GM12878 (cell line): ENCODE data around the gene IRF1. TPM values are rescaled to one million over a fixed set of nuclear protein-coding genes. Genes with fewer than 3 reads are reported as not detected.

Experiments
- ATAC-seq: fragments of 200-7000 bp; cut with Tn5 transposase; 3 replicates; pipeline ENCODE4 v1.9.1; 2020; ENCODE audit warnings: mild to moderate bottlenecking, moderate library complexity
- BruUV-seq: library from RNA; stranded (reverse); fragments of 400-500 nt; replicated peaks from 2 replicates; lab custom pipeline; 2021; lab: Mats Ljungman, UMichigan
- CTCF ChIA-PET: fragments of 300-600 bp; sonication (Branson Sonifier 250); formaldehyde crosslinking; extraction: SDS; loops from one replicate; lab custom pipeline; 2021; ENCODE audit warnings: inconsistent platforms; lab: Yijun Ruan, JAX
- POLR2A ChIA-PET: fragments of 350-600 bp; formaldehyde crosslinking; extraction: SDS; loops from one replicate; lab custom pipeline; 2021; ENCODE audit warnings: inconsistent platforms; lab: Charles Lee
- RAD21 ChIA-PET: fragments of 300-600 bp; sonication (Branson Sonifier 250); formaldehyde crosslinking; loops from one replicate; lab custom pipeline; 2023; ENCODE audit warnings: antibody characterized with exemption; ENCODE audit not compliant: unreplicated experiment; lab: Charles Lee
- SMC1A ChIA-PET: fragments of 300-600 bp; sonication (Branson Sonifier 250); formaldehyde crosslinking; loops from one replicate; lab custom pipeline; 2023; ENCODE audit not compliant: unreplicated experiment, uncharacterized antibody; lab: Charles Lee
- DNase-seq: peaks from one replicate; pipeline ENCODE4 v3.0.0-alpha.2; 2011; ENCODE audit warnings: low read depth, low spot score
- FAIRE-seq: peaks from 3 replicates; lab custom pipeline; 2011; peaks lifted over from hg19 to GRCh38; lab: Jason Lieb, UNC
- H2AFZ ChIP-seq: 2 replicates; pipeline ENCODE4 v1.6.0; 2011; ENCODE audit warnings: low read depth, low read length, control low read depth; ENCODE audit not compliant: control insufficient read depth
- H3K27ac ChIP-seq: 2 replicates; pipeline ENCODE4 v1.5.1; 2011; ENCODE audit warnings: control low read depth; ENCODE audit not compliant: control insufficient read depth, insufficient read depth
- H3K27me3 ChIP-seq, 2 experiments: replicated peaks in 1 of 2; 2 replicates each; pipeline versions ENCODE4 v1.6.0 to v1.6.1; 2011; ENCODE audit warnings: low read length in 1 of 2; ENCODE audit not compliant: control insufficient read depth in 2 of 2, insufficient read depth in 2 of 2
- H3K36me3 ChIP-seq, 2 experiments: 2 replicates each; pipeline ENCODE4 v1.5.1; 2011; ENCODE audit warnings: low read length in 1 of 2; ENCODE audit not compliant: control insufficient read depth in 2 of 2, insufficient read depth in 2 of 2
- H3K4me1 ChIP-seq: 2 replicates; pipeline ENCODE4 v1.6.1; 2011; ENCODE audit warnings: mild to moderate bottlenecking, low read length, moderate library complexity, mixed read lengths; ENCODE audit not compliant: control insufficient read depth, insufficient read depth
- H3K4me2 ChIP-seq: 2 replicates; pipeline ENCODE4 v1.6.0; 2011; ENCODE audit warnings: control low read depth; ENCODE audit not compliant: control insufficient read depth, insufficient read depth
- H3K4me3 ChIP-seq: fragments of 200-600 bp; sonication (generic); 2 replicates; pipeline ENCODE4 v1.5.1; 2016
- H3K79me2 ChIP-seq: 2 replicates; pipeline ENCODE4 v1.6.0; 2011; ENCODE audit warnings: low read length; ENCODE audit not compliant: control insufficient read depth, insufficient read depth
- H3K9ac ChIP-seq: 2 replicates; pipeline ENCODE4 v1.8.0; 2011; ENCODE audit warnings: low read length, control low read depth, mixed read lengths; ENCODE audit not compliant: control insufficient read depth, insufficient read depth
- H3K9me3 ChIP-seq: replicated peaks from 3 replicates; pipeline ENCODE4 v1.5.1; 2011; ENCODE audit warnings: mild to moderate bottlenecking, low read length; ENCODE audit not compliant: control insufficient read depth, insufficient read depth
- H4K20me1 ChIP-seq: 2 replicates; pipeline ENCODE4 v1.6.0; 2011; ENCODE audit not compliant: control insufficient read depth, insufficient read depth
- BHLHE40 ChIP-seq, 2 experiments: fragments of 450-650 bp in 1 of 2; IDR thresholded peaks; 2 replicates each; pipeline ENCODE4 v1.6.1; 2011 to 2017; ENCODE audit warnings: low read depth in 2 of 2, borderline replicate concordance in 1 of 2, improper control_type of control experiment in 1 of 2, low read length in 1 of 2, mild to moderate bottlenecking in 1 of 2
- EED ChIP-seq: sonication (generic); IDR thresholded peaks from 2 replicates; pipeline ENCODE4 v1.6.1; 2016; ENCODE audit warnings: antibody characterized with exemption, low read depth
- KDM1A ChIP-seq: fragments of 200-600 bp; sonication (generic); IDR thresholded peaks from 2 replicates; pipeline ENCODE4 v1.6.1; 2016; ENCODE audit warnings: borderline replicate concordance
- NRF1 ChIP-seq: conservative IDR thresholded peaks from 2 replicates; pipeline ENCODE4 v1.6.1; 2011; ENCODE audit warnings: mild to moderate bottlenecking, low read depth, low read length, improper control_type of control experiment
- POLR2AphosphoS5 ChIP-seq: IDR thresholded peaks from 2 replicates; pipeline ENCODE4 v1.6.1; 2011; ENCODE audit warnings: mild to moderate bottlenecking, low read length, inconsistent platforms
- SIX5 ChIP-seq: IDR thresholded peaks from 2 replicates; pipeline ENCODE4 v1.6.1; 2011; ENCODE audit warnings: mild to moderate bottlenecking, low read depth, low read length, moderate library complexity; ENCODE audit not compliant: severe bottlenecking
- WGBS: methylation state at CpG from one replicate; pipeline ENCODE4 v1.1.6; 2016; ENCODE audit warnings: low lambda C conversion rate; ENCODE audit not compliant: insufficient replicate concordance, insufficient coverage; ENCODE audit errors: missing lambda C conversion rate; 5-methylcytosine and 5-hydroxymethylcytosine counted together
- in situ Hi-C: fragments of 300-500 bp; cut with MboI; formaldehyde crosslinking; loops from 9 replicates; pipeline ENCODE4 v1.14.3; 2018; ENCODE audit warnings: mixed read lengths
- intact Hi-C: fragments of 100-400 bp; cut with micrococcal nuclease; formaldehyde crosslinking; loops from one replicate; pipeline ENCODE4 v1.14.2; 2022; ENCODE audit not compliant: unreplicated experiment
- polyA plus RNA-seq, 11 experiments: library from polyadenylated mRNA; depleted of rRNA in 4 of 11; unstranded in 6 of 11; stranded (reverse) in 5 of 11; fragments of >200 nt; fragmentation: Nextera tagmentation in 4 of 11; fragmentation: Illumina TruSeq in 1 of 11; extraction: Ambion mirVana in 4 of 11; extraction: Trizol in 1 of 11; gene quantifications; 1 replicate in 1 of 11; 2 replicates in 10 of 11; pipeline versions ENCODE4 v1.2.1 to v1.2.3, GENCODE V29; 2011 to 2016; ENCODE audit warnings: inconsistent platforms in 2 of 11, missing spikeins in 2 of 11, low read depth in 1 of 11
- total RNA-seq, 4 experiments: library from RNA; depleted of rRNA in 3 of 4; stranded (reverse); fragments of >200 nt in 3 of 4; fragmentation: Illumina TruSeq in 1 of 4; extraction: Trizol in 1 of 4; gene quantifications; 2 replicates each; pipeline versions ENCODE4 v1.2.1 to v1.2.3, GENCODE V29; 2013 to 2021
- TF ChIP-seq, protein P1 (sequence below): IDR thresholded peaks from 2 replicates; pipeline ENCODE4 v1.6.1; 2012; ENCODE audit warnings: mild to moderate bottlenecking, low read depth, low read length

Gene IRF1
- total and polyA plus RNA-seq, 10 of the 15 experiments (the other 5 are each of a cell fraction or from before 2014, with no cell fraction given) = 6.9 to 68.0 (median 49.6) TPM

DNA sequence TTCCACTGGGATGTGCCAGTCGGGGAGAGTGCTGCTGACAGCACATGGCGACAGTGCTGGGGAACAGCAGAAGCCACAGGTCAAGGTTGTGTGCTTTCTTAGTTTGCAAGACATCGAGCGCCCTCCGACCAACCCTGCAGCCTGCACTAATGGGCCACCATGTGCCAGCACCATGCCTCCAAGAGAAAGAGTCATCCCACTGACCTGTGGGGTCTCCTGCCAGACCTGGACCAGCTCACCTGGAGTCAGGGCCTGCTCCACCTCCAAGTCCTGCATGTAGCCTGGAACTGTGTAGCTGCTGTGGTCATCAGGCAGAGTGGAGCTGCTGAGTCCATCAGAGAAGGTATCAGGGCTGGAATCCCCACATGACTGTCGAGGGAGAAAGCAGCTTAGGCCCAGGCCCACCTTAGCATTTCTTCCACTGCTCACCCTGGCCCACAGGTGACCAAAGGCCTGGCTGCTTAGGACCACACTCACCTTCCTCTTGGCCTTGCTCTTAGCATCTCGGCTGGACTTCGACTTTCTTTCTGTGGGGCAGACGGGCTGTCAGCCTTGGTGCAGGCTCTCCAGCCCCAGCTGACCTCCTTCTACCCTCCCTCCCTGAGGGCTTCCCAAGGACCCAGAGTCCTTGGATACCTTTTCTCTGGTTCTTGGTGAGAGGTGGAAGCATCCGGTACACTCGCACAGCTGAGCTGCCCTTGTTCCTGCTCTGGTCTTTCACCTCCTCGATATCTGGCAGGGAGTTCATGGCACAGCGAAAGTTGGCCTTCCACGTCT lies 4.1 kb downstream of the IRF1 start:
- Histone ChIP-seq H3K27ac (no peak overlapping the region; the same call in 1 of the 2 replicates), H3K9ac (peak overlapping the region; percentile 96), H3K4me3 (peak overlapping the region; percentile 98), H3K9me3 (no peaks in the 10 kb centered on the region), H4K20me1 (peaks cover 39% of the 10 kb centered on the region), H3K27me3 (no peaks in the 10 kb centered on the region), H2AFZ (no peak overlapping the region), H3K79me2 (peaks cover 70% of the 10 kb centered on the region), H3K4me1 (peaks cover 34% of the 10 kb centered on the region), H3K36me3 (peaks cover 48 to 54% of the 10 kb centered on the region in 2 experiments), H3K4me2 (peak overlapping the region; percentile 95)
- intact Hi-C loops (no loop called here), in situ Hi-C loops (no loop called here)
- ChIA-PET RAD21 (interaction anchor here (0.8 to 27.2 kb wide), 8 partner anchors 12 to 75 kb away, joined by 3 to 453 read pairs (median 23); no protein-coding TSS in a partner anchor), SMC1A (interaction anchor here (0.8 to 8.5 kb wide), 10 partner anchors 8 to 70 kb away, joined by 3 to 123 read pairs (median 28); no protein-coding TSS in a partner anchor), CTCF (interaction anchor here (1.4 to 13.0 kb wide), 10 partner anchors 8 to 296 kb away, joined by 3 to 184 read pairs (median 38); no protein-coding TSS in a partner anchor), POLR2A (interaction anchor here (0.5 to 24.5 kb wide), 7 partner anchors 10 to 1975 kb away, joined by 3 to 389 read pairs (median 11); no protein-coding TSS in a partner anchor)
- FAIRE-seq (no peak), ATAC-seq (no peak), DNase-seq (no peak)
- 88% methylated on average over 14 of the region's 14 CpGs for WGBS
- BruUV-seq = no TSS peak
- TF ChIP-seq KDM1A (no peak), NRF1 (no peak), POLR2AphosphoS5 (0 out of 2 replicates have a peak, but pooled peaks have one; percentile 9), BHLHE40 (IDR thresholded peaks at IDR 0.05; ENCODE audit: borderline replicate concordance in 1 of 2, low read depth in 2 of 2, low read length in 1 of 2) (no peak), SIX5 (no peak), EED (no peak)
- TF ChIP-seq, protein P1, sequence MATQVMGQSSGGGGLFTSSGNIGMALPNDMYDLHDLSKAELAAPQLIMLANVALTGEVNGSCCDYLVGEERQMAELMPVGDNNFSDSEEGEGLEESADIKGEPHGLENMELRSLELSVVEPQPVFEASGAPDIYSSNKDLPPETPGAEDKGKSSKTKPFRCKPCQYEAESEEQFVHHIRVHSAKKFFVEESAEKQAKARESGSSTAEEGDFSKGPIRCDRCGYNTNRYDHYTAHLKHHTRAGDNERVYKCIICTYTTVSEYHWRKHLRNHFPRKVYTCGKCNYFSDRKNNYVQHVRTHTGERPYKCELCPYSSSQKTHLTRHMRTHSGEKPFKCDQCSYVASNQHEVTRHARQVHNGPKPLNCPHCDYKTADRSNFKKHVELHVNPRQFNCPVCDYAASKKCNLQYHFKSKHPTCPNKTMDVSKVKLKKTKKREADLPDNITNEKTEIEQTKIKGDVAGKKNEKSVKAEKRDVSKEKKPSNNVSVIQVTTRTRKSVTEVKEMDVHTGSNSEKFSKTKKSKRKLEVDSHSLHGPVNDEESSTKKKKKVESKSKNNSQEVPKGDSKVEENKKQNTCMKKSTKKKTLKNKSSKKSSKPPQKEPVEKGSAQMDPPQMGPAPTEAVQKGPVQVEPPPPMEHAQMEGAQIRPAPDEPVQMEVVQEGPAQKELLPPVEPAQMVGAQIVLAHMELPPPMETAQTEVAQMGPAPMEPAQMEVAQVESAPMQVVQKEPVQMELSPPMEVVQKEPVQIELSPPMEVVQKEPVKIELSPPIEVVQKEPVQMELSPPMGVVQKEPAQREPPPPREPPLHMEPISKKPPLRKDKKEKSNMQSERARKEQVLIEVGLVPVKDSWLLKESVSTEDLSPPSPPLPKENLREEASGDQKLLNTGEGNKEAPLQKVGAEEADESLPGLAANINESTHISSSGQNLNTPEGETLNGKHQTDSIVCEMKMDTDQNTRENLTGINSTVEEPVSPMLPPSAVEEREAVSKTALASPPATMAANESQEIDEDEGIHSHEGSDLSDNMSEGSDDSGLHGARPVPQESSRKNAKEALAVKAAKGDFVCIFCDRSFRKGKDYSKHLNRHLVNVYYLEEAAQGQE = no peak
